H1 (cell line): ENCODE results near the gene CTNNBL1. TPM values are rescaled to one million over a fixed set of nuclear protein-coding genes. Genes with fewer than 3 reads are reported as not detected.

Experiments
- CTCF ChIA-PET: fragments of 300-600 bp; sonication (Branson Sonifier 250); formaldehyde crosslinking; loops from one replicate; lab custom pipeline; 2021; ENCODE audit not compliant: partially characterized antibody; lab: Charles Lee
- POLR2A ChIA-PET: fragments of 300-600 bp; sonication (Branson Sonifier 250); formaldehyde crosslinking; loops from one replicate; lab custom pipeline; 2021; ENCODE audit warnings: inconsistent platforms; ENCODE audit not compliant: partially characterized antibody; lab: Charles Lee
- DNase-seq, 2 experiments: peaks; one replicate each; pipeline versions ENCODE4 v3.0.0 to v3.0.0-alpha.2; 2010 to 2022; ENCODE audit warnings: low spot score in 2 of 2, low read depth in 1 of 2, mixed read lengths in 1 of 2
- FAIRE-seq: peaks from 2 replicates; lab custom pipeline; 2011; peaks lifted over from hg19 to GRCh38; lab: Jason Lieb, UNC
- H2AFZ ChIP-seq: 2 replicates; pipeline ENCODE4 v1.8.1; 2012; ENCODE audit warnings: low read length, inconsistent platforms
- H2AK5ac ChIP-seq: 2 replicates; pipeline ENCODE4 v1.6.1; 2013; ENCODE audit warnings: low read depth, low read length
- H2BK120ac ChIP-seq: replicated peaks from 2 replicates; pipeline ENCODE3; 2013; ENCODE audit warnings: low read depth, low read length, inconsistent platforms
- H2BK12ac ChIP-seq: 2 replicates; pipeline ENCODE4 v1.6.1; 2013; ENCODE audit warnings: low read depth, low read length
- H2BK15ac ChIP-seq: 2 replicates; pipeline ENCODE4 v1.6.1; 2013; ENCODE audit warnings: low read length
- H2BK20ac ChIP-seq: 2 replicates; pipeline ENCODE4 v1.6.1; 2013; ENCODE audit warnings: low read length
- H2BK5ac ChIP-seq: 2 replicates; pipeline ENCODE4 v1.6.1; 2013; ENCODE audit warnings: low read depth, low read length
- H3K14ac ChIP-seq: 2 replicates; pipeline ENCODE4 v1.6.1; 2013; ENCODE audit warnings: inconsistent platforms; ENCODE audit not compliant: insufficient read length
- H3K18ac ChIP-seq: 2 replicates; pipeline ENCODE4 v1.6.1; 2013; ENCODE audit warnings: low read length; ENCODE audit errors: extremely low read depth
- H3K23ac ChIP-seq: 2 replicates; pipeline ENCODE4 v1.6.1; 2013; ENCODE audit warnings: inconsistent platforms; ENCODE audit not compliant: insufficient read length
- H3K23me2 ChIP-seq: 2 replicates; pipeline ENCODE4 v1.6.1; 2013; ENCODE audit warnings: low read depth, low read length
- H3K27ac ChIP-seq: 2 replicates; pipeline ENCODE4 v1.6.1; 2011; ENCODE audit warnings: low read depth, low read length, inconsistent platforms
- H3K27me3 ChIP-seq, 4 experiments: replicated peaks in 1 of 4; 1 replicate in 1 of 4; 2 replicates in 3 of 4; pipeline versions ENCODE4 v1.6.1 to v1.8.1; 2011 to 2013; ENCODE audit warnings: low read length in 3 of 4, mild to moderate bottlenecking in 3 of 4, inconsistent platforms in 2 of 4, mixed read lengths in 2 of 4, moderate library complexity in 1 of 4; ENCODE audit not compliant: control insufficient read depth in 3 of 4, insufficient read depth in 3 of 4; ENCODE audit errors: extremely low read depth in 1 of 4
- H3K36me3 ChIP-seq, 4 experiments: 2 replicates each; pipeline versions ENCODE4 v1.6.1 to v1.8.1; 2011 to 2013; ENCODE audit warnings: mild to moderate bottlenecking in 4 of 4, low read length in 3 of 4, moderate library complexity in 2 of 4, control low read depth in 1 of 4, inconsistent platforms in 1 of 4; ENCODE audit not compliant: insufficient read depth in 4 of 4, control insufficient read depth in 2 of 4
- H3K4ac ChIP-seq: replicated peaks from 2 replicates; pipeline ENCODE3; 2013; ENCODE audit warnings: low read length, low read depth, mixed read lengths, inconsistent platforms; ENCODE audit not compliant: insufficient read length
- H3K4me1 ChIP-seq, 4 experiments: replicated peaks in 1 of 4; 1 replicate in 1 of 4; 2 replicates in 3 of 4; pipeline versions ENCODE4 v1.6.1 to v1.8.1; 2011 to 2013; ENCODE audit warnings: low read length in 3 of 4, inconsistent platforms in 2 of 4, mixed read lengths in 1 of 4; ENCODE audit not compliant: insufficient read depth in 4 of 4, control insufficient read depth in 3 of 4
- H3K4me2 ChIP-seq, 2 experiments: 2 replicates each; pipeline versions ENCODE4 v1.6.1 to v1.8.1; 2011 to 2013; ENCODE audit warnings: low read depth in 2 of 2, low read length in 2 of 2, control low read depth in 1 of 2, inconsistent platforms in 1 of 2, mild to moderate bottlenecking in 1 of 2; ENCODE audit not compliant: insufficient read depth in 1 of 2
- H3K4me3 ChIP-seq, 4 experiments: fragments of 200-600, 300-600 bp in 1 of 4; sonication (generic), shearing (Covaris generic), sonication (Bioruptor Twin) in 1 of 4; 2 replicates each; pipeline versions ENCODE4 v1.5.1 to v1.8.1; 2011 to 2016; ENCODE audit warnings: low read length in 4 of 4, low read depth in 3 of 4, control low read depth in 2 of 4, inconsistent platforms in 2 of 4, mild to moderate bottlenecking in 2 of 4, mixed read lengths in 1 of 4, moderate library complexity in 1 of 4; ENCODE audit not compliant: insufficient read depth in 2 of 4; ENCODE audit errors: extremely low read depth in 1 of 4
- H3K56ac ChIP-seq: replicated peaks from 2 replicates; pipeline ENCODE3; 2013; ENCODE audit warnings: low read depth, mild to moderate bottlenecking, mixed read lengths, low read length, inconsistent platforms; ENCODE audit not compliant: insufficient read length
- H3K79me1 ChIP-seq: 2 replicates; pipeline ENCODE4 v1.6.1; 2013; ENCODE audit warnings: low read depth, low read length, control low read depth
- H3K79me2 ChIP-seq, 2 experiments: 2 replicates each; pipeline versions ENCODE4 v1.6.1 to v1.8.1; 2012 to 2013; ENCODE audit warnings: low read length in 2 of 2, mild to moderate bottlenecking in 2 of 2, inconsistent platforms in 1 of 2; ENCODE audit not compliant: insufficient read depth in 2 of 2, control insufficient read depth in 1 of 2
- H3K9ac ChIP-seq, 4 experiments: replicated peaks in 1 of 4; 1 replicate in 1 of 4; 2 replicates in 3 of 4; pipeline versions ENCODE4 v1.6.1 to v1.8.1; 2011 to 2013; ENCODE audit warnings: low read depth in 3 of 4, low read length in 3 of 4, control low read depth in 2 of 4, mild to moderate bottlenecking in 2 of 4, moderate library complexity in 2 of 4, inconsistent platforms in 1 of 4; ENCODE audit errors: extremely low read depth in 1 of 4
- H3K9me3 ChIP-seq, 2 experiments: 2 replicates each; pipeline versions ENCODE4 v1.6.1 to v1.8.1; 2012 to 2013; ENCODE audit warnings: mild to moderate bottlenecking in 2 of 2, moderate library complexity in 2 of 2, control low read depth in 1 of 2, inconsistent platforms in 1 of 2, low read depth in 1 of 2, low read length in 1 of 2, mixed read lengths in 1 of 2; ENCODE audit not compliant: insufficient read depth in 2 of 2
- H4K20me1 ChIP-seq, 2 experiments: replicated peaks in 1 of 2; 2 replicates each; pipeline versions ENCODE3 to v1.8.1; 2011 to 2013; ENCODE audit warnings: inconsistent platforms in 2 of 2, low read length in 2 of 2, mild to moderate bottlenecking in 1 of 2; ENCODE audit not compliant: insufficient read depth in 2 of 2, control insufficient read depth in 1 of 2
- H4K5ac ChIP-seq: 2 replicates; pipeline ENCODE4 v1.6.1; 2013; ENCODE audit warnings: low read length, low read depth, mixed read lengths, inconsistent platforms; ENCODE audit not compliant: insufficient read length
- H4K8ac ChIP-seq: 2 replicates; pipeline ENCODE4 v1.8.0; 2013; ENCODE audit warnings: mild to moderate bottlenecking, moderate library complexity, low read length, inconsistent platforms; ENCODE audit not compliant: insufficient read depth; ENCODE audit errors: extremely low read depth
- H4K91ac ChIP-seq: replicated peaks from 2 replicates; pipeline ENCODE3; 2013; ENCODE audit warnings: low read length, mixed read lengths, inconsistent platforms; ENCODE audit not compliant: insufficient read length
- KDM4A ChIP-seq: IDR thresholded peaks from one replicate; pipeline ENCODE4 v1.7.1; 2012; ENCODE audit warnings: low read depth, mild to moderate bottlenecking, moderate library complexity, low read length, inconsistent platforms; ENCODE audit not compliant: severe bottlenecking
- PHF8 ChIP-seq: fragments of 200-600 bp; sonication (generic); conservative IDR thresholded peaks from 2 replicates; pipeline ENCODE4 v1.7.1; 2012; ENCODE audit warnings: low read depth, mild to moderate bottlenecking, inconsistent platforms, low read length, moderate library complexity
- POLR2A ChIP-seq, 2 experiments: IDR thresholded peaks; 1 replicate in 1 of 2; 2 replicates in 1 of 2; pipeline ENCODE4 v1.6.1; 2011; ENCODE audit warnings: low read depth in 2 of 2, low read length in 2 of 2, mild to moderate bottlenecking in 2 of 2; ENCODE audit errors: control extremely low read depth in 1 of 2
- SAP30 ChIP-seq: fragments of 300-600 bp; sonication (generic); IDR thresholded peaks from 2 replicates; pipeline ENCODE4 v1.7.1; 2012; ENCODE audit warnings: low read length, moderate library complexity, mild to moderate bottlenecking, inconsistent platforms; ENCODE audit not compliant: insufficient read depth, insufficient replicate concordance
- SUZ12 ChIP-seq: fragments of 200-600 bp; sonication (generic); IDR thresholded peaks from 2 replicates; pipeline ENCODE4 v1.6.1; 2012; ENCODE audit warnings: mild to moderate bottlenecking, inconsistent platforms, low read length, moderate library complexity, mixed read lengths
- WGBS, 2 experiments: shearing (Covaris generic) in 1 of 2; methylation state at CpG; one replicate each; pipeline versions ENCODE4 v1.1.6 to v1.1.7; 2013 to 2015; ENCODE audit warnings: low lambda C conversion rate in 2 of 2, mixed read lengths in 2 of 2, inconsistent platforms in 1 of 2, low coverage in 1 of 2, missing lambda C conversion rate in 1 of 2; ENCODE audit not compliant: insufficient replicate concordance in 2 of 2, insufficient coverage in 1 of 2, insufficient read length in 1 of 2; ENCODE audit errors: extremely low coverage in 1 of 2, missing lambda C conversion rate in 1 of 2; 5-methylcytosine and 5-hydroxymethylcytosine counted together
- polyA plus RNA-seq, 7 experiments: library from polyadenylated mRNA; depleted of rRNA in 3 of 7; stranded (reverse) in 5 of 7; unstranded in 2 of 7; fragments of >200 nt in 5 of 7; fragments of 200-250 nt in 2 of 7; gene quantifications; 1 replicate in 5 of 7; 2 replicates in 1 of 7; 4 replicates in 1 of 7; pipeline versions ENCODE4 v1.2.1 to v1.2.3, GENCODE V29; 2011 to 2013; ENCODE audit warnings: missing spikeins in 2 of 7, mixed read lengths in 2 of 7
- total RNA-seq: library from RNA; stranded (reverse); fragmentation: NEBNext Ultra II Directional; extraction: Animal tissue kit (Norgen Biotek cat#: 25700); gene quantifications from 2 replicates; pipeline ENCODE4 v1.2.1, GENCODE V29; 2021

The CTNNBL1 gene
- total and polyA plus RNA-seq, 2 of the 8 experiments (the other 6 are each of a cell fraction or from before 2014, with no cell fraction given) = 19.6 to 81.6 TPM

DNA sequence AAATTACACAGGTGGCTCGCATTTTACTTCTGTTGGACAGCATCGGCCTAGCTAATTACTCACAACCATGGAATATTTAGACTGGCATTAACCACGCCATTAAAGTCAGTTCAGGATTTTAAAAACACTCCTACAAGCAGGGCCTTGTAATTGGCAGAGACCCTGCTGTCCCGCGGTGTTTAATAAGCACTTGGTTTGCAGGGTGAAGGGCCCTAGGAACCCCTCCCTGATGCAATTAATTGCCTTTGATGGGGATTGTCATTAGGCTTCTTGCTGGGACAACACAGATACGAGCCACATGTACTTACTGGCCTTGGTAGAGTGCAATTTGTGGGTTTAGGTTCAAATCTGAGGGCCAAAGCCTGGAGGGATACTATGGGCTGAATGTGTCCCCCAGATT, 201.3 kb downstream of the CTNNBL1 start:
- H3K4me2 ChIP-seq = no peak overlapping the region
- ChIA-PET CTCF (interaction anchor here (0.5 to 1.1 kb wide), 2 partner anchors 63 to 255 kb away, joined by 3 to 4 read pairs; no protein-coding TSS in a partner anchor), POLR2A (no interaction called here)
- no peak overlapping the region for H2AFZ ChIP-seq
- H2AK5ac ChIP-seq = no peak overlapping the region
- no peak overlapping the region for H4K8ac ChIP-seq
- H3K27ac ChIP-seq = no peak overlapping the region
- no peaks in the 10 kb centered on the region for H3K79me2 ChIP-seq
- no peak overlapping the region for H3K23ac ChIP-seq
- H3K9ac ChIP-seq = no peak overlapping the region
- no peaks in the 10 kb centered on the region for H4K20me1 ChIP-seq
- H3K36me3 ChIP-seq = no peaks in the 10 kb centered on the region
- H3K4ac ChIP-seq = no peak overlapping the region
- no peaks in the 10 kb centered on the region for H3K9me3 ChIP-seq
- no peak for FAIRE-seq
- DNase-seq = no peak
- no peaks in the 10 kb centered on the region; a peak in 1 of 7 replicates for H3K4me1 ChIP-seq
- H4K5ac ChIP-seq = no peak overlapping the region
- H3K79me1 ChIP-seq = no peaks in the 10 kb centered on the region
- no peak overlapping the region for H2BK120ac ChIP-seq
- WGBS, 2 experiments = 88% methylated on average over 6 of the region's 6 CpGs; no CpG with 5 or more reads in 1 of the 2 experiments
- no peaks in the 10 kb centered on the region for H3K27me3 ChIP-seq
- TF ChIP-seq KDM4A (no peak), POLR2A (IDR thresholded peaks at IDR 0.05; ENCODE audit: control extremely low read depth in 1 of 2, low read depth in 2 of 2, low read length in 2 of 2) (no peak), SUZ12 (no peak), SAP30 (no peak), PHF8 (no peak)
- no peak overlapping the region for H4K91ac ChIP-seq
- no peak overlapping the region for H3K18ac ChIP-seq
- no peak overlapping the region for H3K56ac ChIP-seq
- no peak overlapping the region for H2BK20ac ChIP-seq
- no peak overlapping the region for H3K14ac ChIP-seq
- no peak overlapping the region for H2BK5ac ChIP-seq
- no peak overlapping the region for H2BK12ac ChIP-seq
- H2BK15ac ChIP-seq = no peak overlapping the region
- peaks cover 2% of the 10 kb centered on the region; the same call in 1 of the 2 replicates for H3K23me2 ChIP-seq
- no peak overlapping the region for H3K4me3 ChIP-seq
